HepG2 (cell line): Measurements from ENCODE around the gene NOTUM. TPM values are rescaled to one million over a fixed set of nuclear protein-coding genes. Genes with fewer than 3 reads are reported as not detected.

Source experiments
- ATF6 ChIP-seq: sonication (generic); formaldehyde crosslinking; conservative IDR thresholded peaks from 2 replicates; pipeline ENCODE4 v1.4.0; 2020; ENCODE audit warnings: missing genetic modification reagents
- BCL6 ChIP-seq: IDR thresholded peaks from 2 replicates; pipeline ENCODE4 v1.6.1; 2016; ENCODE audit warnings: missing genetic modification reagents, missing compliant biosample characterization
- CCAR2 ChIP-seq: fragments of 200-400 bp; formaldehyde crosslinking; optimal IDR thresholded peaks from 2 replicates; pipeline ENCODE3; 2018; ENCODE audit warnings: low read depth, mild to moderate bottlenecking, low read length, moderate library complexity
- EEA1 ChIP-seq: sonication (generic); formaldehyde crosslinking; IDR thresholded peaks from 2 replicates; pipeline ENCODE4 v1.5.1; 2020; ENCODE audit warnings: mild to moderate bottlenecking, missing genetic modification reagents, borderline replicate concordance
- EED ChIP-seq: sonication (generic); formaldehyde crosslinking; IDR thresholded peaks from 2 replicates; pipeline ENCODE4 v1.5.0; 2020; ENCODE audit warnings: mild to moderate bottlenecking, missing genetic modification reagents
- FOXA3 ChIP-seq: IDR thresholded peaks from 2 replicates; pipeline ENCODE4 v1.6.1; 2016; ENCODE audit warnings: missing genetic modification reagents, missing compliant biosample characterization
- HOXA3 ChIP-seq: sonication (generic); formaldehyde crosslinking; IDR thresholded peaks from 2 replicates; pipeline ENCODE4 v1.5.0; 2020; ENCODE audit warnings: missing genetic modification reagents
- MYNN ChIP-seq: sonication (generic); formaldehyde crosslinking; IDR thresholded peaks from 2 replicates; pipeline ENCODE4 v1.4.0; 2020; ENCODE audit warnings: mild to moderate bottlenecking, low read depth, missing genetic modification reagents
- NR1H2 ChIP-seq: sonication (generic); formaldehyde crosslinking; IDR thresholded peaks from 2 replicates; pipeline ENCODE4 v1.8.1; 2022; ENCODE audit warnings: low read depth, missing genetic modification reagents, borderline replicate concordance
- RARA ChIP-seq: IDR thresholded peaks from 2 replicates; pipeline ENCODE4 v1.6.1; 2016; ENCODE audit warnings: missing genetic modification reagents, missing compliant biosample characterization
- STAG1 ChIP-seq: sonication (generic); formaldehyde crosslinking; IDR thresholded peaks from 2 replicates; pipeline ENCODE4 v1.4.0; 2020; ENCODE audit warnings: missing genetic modification reagents
- ZBTB14 ChIP-seq: sonication (generic); formaldehyde crosslinking; IDR thresholded peaks from 2 replicates; pipeline ENCODE4 v1.4.0; 2020; ENCODE audit warnings: missing genetic modification reagents
- ZBTB38 ChIP-seq: sonication (generic); formaldehyde crosslinking; IDR thresholded peaks from 2 replicates; pipeline ENCODE4 v1.5.1; 2020; ENCODE audit warnings: mild to moderate bottlenecking, missing genetic modification reagents
- ZNF280B ChIP-seq: sonication (generic); formaldehyde crosslinking; IDR thresholded peaks from 2 replicates; pipeline ENCODE4 v1.5.0; 2020; ENCODE audit warnings: missing genetic modification reagents, mild to moderate bottlenecking, borderline replicate concordance
- ZNF281 ChIP-seq: sonication (generic); formaldehyde crosslinking; IDR thresholded peaks from 2 replicates; pipeline ENCODE4 v1.4.0; 2020; ENCODE audit warnings: missing genetic modification reagents, borderline replicate concordance
- ZNF597 ChIP-seq: sonication (generic); formaldehyde crosslinking; IDR thresholded peaks from 2 replicates; pipeline ENCODE4 v1.5.0; 2020; ENCODE audit warnings: missing genetic modification reagents
- ZSCAN25 ChIP-seq: sonication (generic); formaldehyde crosslinking; IDR thresholded peaks from 2 replicates; pipeline ENCODE4 v1.8.0; 2022; ENCODE audit warnings: mild to moderate bottlenecking, missing genetic modification reagents
- polyA plus RNA-seq, 8 experiments: library from polyadenylated mRNA; depleted of rRNA in 3 of 8; stranded (reverse) in 7 of 8; unstranded in 1 of 8; fragments of >200 nt; fragmentation: Illumina TruSeq in 4 of 8; extraction: Trizol in 4 of 8; gene quantifications; 2 replicates each; pipeline versions ENCODE4 v1.2.1 to v1.2.3, GENCODE V29; 2011 to 2016; ENCODE audit warnings: low read depth in 4 of 8, missing spikeins in 1 of 8, mixed read lengths in 1 of 8; ENCODE audit not compliant: insufficient read depth in 1 of 8
- total RNA-seq, 5 experiments: library from RNA; depleted of rRNA; stranded (reverse); fragments of >200 nt; fragmentation: Illumina TruSeq; extraction: Trizol; gene quantifications; 2 replicates each; pipeline ENCODE4 v1.2.3, GENCODE V29; 2016; ENCODE audit warnings: low read depth in 1 of 5

Gene NOTUM
- total and polyA plus RNA-seq, 2 of the 13 experiments (the other 11 are each of a cell fraction or from before 2014, with no cell fraction given), result 150 to 160 TPM

- TF ChIP-seq ZNF280B (CRISPR knock-in tag) (peak; percentile 70; the same call in 1 of the 2 replicates), STAG1 (CRISPR knock-in tag) (peak; percentile 36), BCL6 (CRISPR knock-in tag) (no peak; the same call in 1 of the 2 replicates), EED (peak; percentile 80; the same call in 1 of the 2 replicates), FOXA3 (CRISPR knock-in tag) (peak; percentile 73), EEA1 (CRISPR knock-in tag) (peak; percentile 75; the same call in 1 of the 2 replicates), HOXA3 (peak; percentile 90), CCAR2 (no peak), MYNN (CRISPR knock-in tag) (peak; percentile 71; the same call in 1 of the 2 replicates), ZSCAN25 (CRISPR knock-in tag) (peak; percentile 89), ZNF281 (CRISPR knock-in tag) (peak; percentile 53; the same call in 1 of the 2 replicates), RARA (CRISPR knock-in tag) (peak; percentile 78), ZBTB14 (CRISPR knock-in tag) (no peak), ATF6 (CRISPR knock-in tag) (no peak), ZBTB38 (CRISPR knock-in tag) (peak; percentile 100), ZNF597 (CRISPR knock-in tag) (no peak; the same call in 1 of the 2 replicates), NR1H2 (CRISPR knock-in tag) (no peak)
These were observed 42.7 kb upstream of the NOTUM start (continued) for GRCh38 chr17:82003411-82004381.
